MM.1S (cell line): Measurements from ENCODE around the gene PFDN1.
"Not testable (repeated sequence)": the region's sequence is repeated elsewhere in the genome, so short reads cannot be mapped to it uniquely, and the experiment has no call there.

Experiments
- DNase-seq: peaks from one replicate; pipeline ENCODE4 v3.0.0-alpha.2; 2015
- H2AFZ ChIP-seq: fragments of 300-600 bp; sonication (generic); 2 replicates; pipeline ENCODE4 v1.6.0; 2016; ENCODE audit warnings: antibody characterized with exemption, low read length
- H3F3A ChIP-seq: fragments of 300-600 bp; sonication (generic); 2 replicates; pipeline ENCODE4 v1.6.1; 2016; ENCODE audit warnings: mild to moderate bottlenecking, antibody characterized with exemption, low read length, moderate library complexity, mixed read lengths; ENCODE audit not compliant: insufficient read depth
- H3K27ac ChIP-seq: fragments of 300-600 bp; sonication (generic); 2 replicates; pipeline ENCODE4 v1.5.1; 2016; ENCODE audit warnings: mild to moderate bottlenecking, low read length
- H3K27me3 ChIP-seq: fragments of 300-600 bp; sonication (generic); replicated peaks from 2 replicates; pipeline ENCODE4 v1.6.0; 2016; ENCODE audit warnings: low read length; ENCODE audit not compliant: insufficient read depth
- H3K36me3 ChIP-seq: fragments of 300-600 bp; sonication (generic); replicated peaks from 2 replicates; pipeline ENCODE4 v1.6.1; 2016; ENCODE audit warnings: mild to moderate bottlenecking, low read length, mixed read lengths; ENCODE audit not compliant: insufficient read depth
- H3K4me1 ChIP-seq: fragments of 300-600 bp; sonication (generic); 2 replicates; pipeline ENCODE4 v1.6.1; 2016; ENCODE audit warnings: low read length, mixed read lengths
- H3K4me2 ChIP-seq: fragments of 300-600 bp; sonication (generic); 2 replicates; pipeline ENCODE4 v1.6.0; 2016; ENCODE audit warnings: low read depth, low read length
- H3K4me3 ChIP-seq: fragments of 300-600 bp; sonication (generic); 2 replicates; pipeline ENCODE4 v1.5.1; 2016; ENCODE audit warnings: low read length, mixed read lengths
- H3K79me2 ChIP-seq: fragments of 300-600 bp; sonication (generic); 2 replicates; pipeline ENCODE4 v1.6.1; 2016; ENCODE audit warnings: mixed run types, low read length, mixed read lengths
- H3K9ac ChIP-seq: fragments of 300-600 bp; sonication (generic); 2 replicates; pipeline ENCODE4 v1.6.1; 2016; ENCODE audit warnings: low read length, mixed read lengths
- H3K9me2 ChIP-seq: fragments of 300-600 bp; sonication (generic); replicated peaks from 2 replicates; pipeline ENCODE4 v1.6.1; 2016; ENCODE audit warnings: mild to moderate bottlenecking, low read length, mixed read lengths; ENCODE audit not compliant: insufficient read depth
- H3K9me3 ChIP-seq: fragments of 300-600 bp; sonication (generic); replicated peaks from 2 replicates; pipeline ENCODE4 v1.6.1; 2016; ENCODE audit warnings: mild to moderate bottlenecking, low read length, mixed read lengths; ENCODE audit not compliant: insufficient read depth
- H4K20me1 ChIP-seq: fragments of 300-600 bp; sonication (generic); 2 replicates; pipeline ENCODE4 v1.6.1; 2016; ENCODE audit warnings: mild to moderate bottlenecking, low read length, moderate library complexity, mixed read lengths; ENCODE audit not compliant: insufficient read depth
- EZH2 ChIP-seq: fragments of 300-600 bp; sonication (generic); optimal IDR thresholded peaks from 2 replicates; pipeline ENCODE3; 2017; ENCODE audit warnings: low read depth, mild to moderate bottlenecking, antibody characterized with exemption, low read length, mixed read lengths
- EZH2phosphoT487 ChIP-seq: fragments of 300-600 bp; sonication (generic); IDR thresholded peaks from 2 replicates; pipeline ENCODE4 v1.6.1; 2018; ENCODE audit warnings: antibody characterized with exemption, low read length
- TF ChIP-seq, protein P1 (sequence below): fragments of 300-600 bp; sonication (generic); IDR thresholded peaks from 2 replicates; pipeline ENCODE4 v1.5.1; 2016; ENCODE audit warnings: antibody characterized with exemption, low read length, mixed read lengths

The PFDN1 gene

DNA sequence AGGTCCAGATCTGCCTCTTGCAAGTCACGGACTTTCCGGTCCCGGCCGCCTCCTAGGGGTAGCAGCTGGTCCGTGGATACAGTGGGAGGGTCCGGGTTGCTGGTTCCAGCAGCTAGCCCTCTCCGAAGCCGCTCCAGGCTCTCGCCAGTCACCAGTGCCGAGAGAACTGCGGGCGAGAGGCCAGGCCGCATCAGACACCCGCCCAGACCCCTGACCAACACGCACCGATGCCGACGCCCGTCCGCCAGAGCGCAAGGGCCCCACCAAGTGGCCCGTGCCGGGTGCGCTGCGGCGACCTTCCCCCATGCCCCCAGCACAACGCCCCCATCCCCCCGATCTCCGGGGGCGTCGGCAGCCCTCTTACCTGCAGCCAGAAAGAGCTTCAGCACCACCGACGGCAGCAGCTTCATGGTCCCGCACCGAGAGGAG is 43.0 kb upstream of the PFDN1 start:
- H2AFZ ChIP-seq: peak overlapping the region; percentile 50
- H3K9me3 ChIP-seq: no peaks in the 10 kb centered on the region

DNA sequence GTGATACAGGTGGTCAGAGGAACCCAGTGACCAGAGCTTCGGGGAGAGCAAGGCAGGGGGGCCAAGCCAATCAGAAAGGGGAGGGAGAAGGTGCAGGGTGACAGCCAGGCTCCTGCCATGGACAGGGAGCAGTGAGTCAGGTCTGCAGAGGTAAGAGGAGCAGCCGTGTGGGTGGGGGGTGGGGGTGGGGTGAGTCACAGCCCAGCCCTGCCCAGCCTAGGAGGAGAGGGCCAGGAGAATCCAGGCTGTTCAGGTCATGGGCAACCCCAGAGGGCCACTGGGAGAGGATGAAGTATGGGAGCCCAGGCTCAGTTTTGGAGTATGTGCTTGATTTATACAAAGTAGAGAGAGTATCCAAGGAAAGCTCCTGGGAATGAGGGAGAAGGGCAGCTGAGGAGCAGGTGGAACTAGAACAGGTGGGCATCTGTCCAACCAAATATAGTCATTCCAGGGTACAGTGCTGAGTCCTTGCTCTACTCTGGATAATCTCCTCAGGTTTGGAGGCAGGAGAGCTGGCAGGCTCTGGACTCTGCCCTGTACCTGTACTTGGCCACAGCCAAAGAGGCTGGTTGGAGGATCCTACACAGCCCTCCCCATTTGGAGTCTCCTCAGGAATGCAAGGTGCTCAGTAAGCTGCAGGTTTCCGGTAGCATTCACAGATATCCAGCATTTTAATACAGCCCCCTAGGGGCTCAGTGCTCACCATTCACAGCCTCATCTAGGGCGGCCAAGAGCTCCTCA is 42.0 kb upstream of the PFDN1 start:
- Histone ChIP-seq H3K9me3 (no peaks in the 10 kb centered on the region), H3K9me2 (no peaks in the 10 kb centered on the region), H2AFZ (no peak overlapping the region), H3K9ac (no peak overlapping the region), H3K27me3 (no peaks in the 10 kb centered on the region), H3K4me3 (no peak overlapping the region), H3K4me2 (peak overlapping the region; percentile 74; the same call in 1 of the 2 replicates), H3K4me1 (peaks cover 48% of the 10 kb centered on the region), H3F3A (peaks cover 27% of the 10 kb centered on the region), H3K79me2 (no peaks in the 10 kb centered on the region; the same call in 1 of the 2 replicates), H4K20me1 (no peaks in the 10 kb centered on the region), H3K36me3 (no peaks in the 10 kb centered on the region), H3K27ac (no peak overlapping the region)
- DNase-seq: no peak
- no peak for TF ChIP-seq EZH2
- TF ChIP-seq EZH2phosphoT487: no peak

More for the DNA sequence above, 43.0 kb upstream of the PFDN1 start:
- H3K9ac ChIP-seq: peak overlapping the region; percentile 30; the same call in 1 of the 2 replicates
- H3K4me2 ChIP-seq: peak overlapping the region; percentile 74; the same call in 1 of the 2 replicates
- peak overlapping the region; percentile 58 for H3K4me3 ChIP-seq
- no peaks in the 10 kb centered on the region for H3K36me3 ChIP-seq
- H3K4me1 ChIP-seq: peaks cover 43% of the 10 kb centered on the region
- peaks cover 21% of the 10 kb centered on the region; the same call in 1 of the 2 replicates for H3F3A ChIP-seq
- H3K27ac ChIP-seq: no peak overlapping the region
- no peaks in the 10 kb centered on the region; the same call in 1 of the 2 replicates for H3K79me2 ChIP-seq
- H3K9me2 ChIP-seq: no peaks in the 10 kb centered on the region
- H4K20me1 ChIP-seq: no peaks in the 10 kb centered on the region
- no peaks in the 10 kb centered on the region for H3K27me3 ChIP-seq
- TF ChIP-seq, protein P1, sequence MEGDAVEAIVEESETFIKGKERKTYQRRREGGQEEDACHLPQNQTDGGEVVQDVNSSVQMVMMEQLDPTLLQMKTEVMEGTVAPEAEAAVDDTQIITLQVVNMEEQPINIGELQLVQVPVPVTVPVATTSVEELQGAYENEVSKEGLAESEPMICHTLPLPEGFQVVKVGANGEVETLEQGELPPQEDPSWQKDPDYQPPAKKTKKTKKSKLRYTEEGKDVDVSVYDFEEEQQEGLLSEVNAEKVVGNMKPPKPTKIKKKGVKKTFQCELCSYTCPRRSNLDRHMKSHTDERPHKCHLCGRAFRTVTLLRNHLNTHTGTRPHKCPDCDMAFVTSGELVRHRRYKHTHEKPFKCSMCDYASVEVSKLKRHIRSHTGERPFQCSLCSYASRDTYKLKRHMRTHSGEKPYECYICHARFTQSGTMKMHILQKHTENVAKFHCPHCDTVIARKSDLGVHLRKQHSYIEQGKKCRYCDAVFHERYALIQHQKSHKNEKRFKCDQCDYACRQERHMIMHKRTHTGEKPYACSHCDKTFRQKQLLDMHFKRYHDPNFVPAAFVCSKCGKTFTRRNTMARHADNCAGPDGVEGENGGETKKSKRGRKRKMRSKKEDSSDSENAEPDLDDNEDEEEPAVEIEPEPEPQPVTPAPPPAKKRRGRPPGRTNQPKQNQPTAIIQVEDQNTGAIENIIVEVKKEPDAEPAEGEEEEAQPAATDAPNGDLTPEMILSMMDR: no peak
- TF ChIP-seq EZH2phosphoT487: no peak
- no peak for TF ChIP-seq EZH2
- DNase-seq: no peak

DNA sequence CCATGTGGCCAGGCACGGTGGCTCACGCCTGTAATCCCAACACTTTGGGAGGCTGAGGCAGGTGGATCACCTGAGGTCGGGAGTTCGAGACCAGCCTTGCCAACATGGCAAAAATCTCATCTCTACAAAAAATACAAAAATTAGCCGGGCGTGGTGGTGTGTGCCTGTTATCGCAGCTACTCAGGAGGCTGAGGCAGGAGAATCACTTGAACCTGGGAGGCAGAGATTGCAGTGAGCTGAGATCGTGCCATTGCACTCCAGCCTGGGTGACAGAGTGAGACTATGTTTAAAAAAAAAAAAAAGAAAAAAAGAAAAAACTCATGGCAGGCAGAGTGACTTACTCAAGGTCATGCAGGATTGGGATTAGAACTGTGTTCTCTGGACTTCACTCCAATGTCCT is 40.9 kb upstream of the PFDN1 start:
- H4K20me1 ChIP-seq, H2AFZ ChIP-seq, H3K9me2 ChIP-seq, H3K4me2 ChIP-seq, H3K9ac ChIP-seq, H3K79me2 ChIP-seq, H3K4me3 ChIP-seq, H3K9me3 ChIP-seq, DNase-seq, H3K27ac ChIP-seq, H3K27me3 ChIP-seq, H3K36me3 ChIP-seq: not testable (repeated sequence)
- Histone ChIP-seq H3F3A (peaks cover 27% of the 10 kb centered on the region), H3K4me1 (peaks cover 48% of the 10 kb centered on the region)

DNA sequence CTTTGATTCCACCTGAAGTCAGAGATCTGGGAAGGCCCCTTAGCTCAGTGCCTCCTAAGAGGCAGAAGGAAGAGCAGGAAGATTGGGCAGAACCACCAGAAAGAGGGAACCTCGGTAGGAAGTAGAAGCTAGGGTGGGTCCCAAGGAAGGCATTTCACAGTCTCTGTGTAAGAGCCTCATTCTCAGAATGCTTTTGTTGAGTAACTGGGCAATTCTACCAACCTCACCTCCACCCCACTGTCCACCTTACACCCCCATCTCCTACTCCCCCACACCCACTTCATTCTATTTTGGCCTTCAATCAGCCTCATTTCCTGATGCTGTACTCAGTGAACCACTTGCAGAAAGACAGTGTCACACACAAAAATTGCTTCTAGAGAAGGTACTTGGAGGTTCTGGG is 40.0 kb upstream of the PFDN1 start:
- Histone ChIP-seq H3K9ac (peak overlapping the region; percentile 39; the same call in 1 of the 2 replicates), H3K4me2 (peak overlapping the region; percentile 56), H3K4me1 (peaks cover 42% of the 10 kb centered on the region), H3K27ac (peak overlapping the region; percentile 70), H3K4me3 (no peak overlapping the region), H2AFZ (peak overlapping the region; percentile 29), H3K27me3 (no peaks in the 10 kb centered on the region), H3K36me3 (no peaks in the 10 kb centered on the region), H4K20me1 (no peaks in the 10 kb centered on the region), H3K79me2 (no peaks in the 10 kb centered on the region; the same call in 1 of the 2 replicates), H3F3A (peaks cover 24% of the 10 kb centered on the region), H3K9me2 (no peaks in the 10 kb centered on the region), H3K9me3 (no peaks in the 10 kb centered on the region)
- DNase-seq: no peak
- TF ChIP-seq EZH2: no peak
- no peak for TF ChIP-seq EZH2phosphoT487
- TF ChIP-seq, protein P1: no peak
